DMS153 treated with DMSO at 0.1 percent for 48 hours (cell line): ENCODE data around the gene PDZRN4.
A peak's percentile ranks its signal among the peaks of the same experiment; 100 is the strongest.
"Not testable (repeated sequence)": the region's sequence is repeated elsewhere in the genome, so short reads cannot be mapped to it uniquely, and the experiment has no call there.

Experiments used
- DNase-seq: peaks from one replicate; lab custom pipeline; 2025; ENCODE audit not compliant: unreplicated experiment; lab: John Stamatoyannopoulos, UW

PDZRN4 gene

DNA sequence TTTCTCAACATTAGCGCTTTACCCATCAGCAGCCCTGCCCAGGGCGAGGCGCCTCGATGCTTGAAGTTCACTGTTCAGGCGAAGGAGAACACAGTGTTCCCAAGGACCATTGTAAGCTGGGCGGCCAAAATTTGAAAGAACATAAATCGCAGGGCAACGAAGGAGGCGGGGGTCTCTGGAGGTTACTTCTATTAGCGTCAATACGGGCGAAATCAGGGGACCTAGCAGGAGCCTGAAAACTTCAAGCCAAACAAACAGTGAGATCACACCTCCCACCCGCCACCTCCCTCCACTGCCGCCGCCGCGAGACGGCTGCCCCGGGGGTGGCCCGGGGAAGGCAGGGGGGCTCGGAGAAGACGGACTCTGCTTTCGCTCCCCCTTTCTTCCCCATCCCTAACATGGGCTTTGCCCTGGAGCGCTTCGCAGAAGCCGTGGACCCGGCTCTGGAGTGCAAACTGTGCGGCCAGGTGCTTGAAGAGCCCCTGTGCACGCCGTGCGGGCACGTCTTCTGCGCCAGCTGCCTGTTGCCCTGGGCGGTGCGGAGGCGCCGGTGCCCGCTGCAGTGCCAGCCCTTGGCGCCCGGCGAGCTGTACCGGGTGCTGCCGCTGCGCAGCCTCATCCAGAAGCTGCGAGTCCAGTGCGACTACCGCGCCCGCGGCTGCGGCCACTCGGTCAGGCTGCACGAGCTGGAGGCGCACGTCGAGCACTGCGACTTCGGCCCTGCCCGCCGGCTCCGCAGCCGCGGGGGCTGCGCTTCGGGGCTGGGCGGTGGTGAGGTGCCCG is at the start of gene PDZRN4:
TSS of gene PDZRN4 (plus strand) at position 263 of the 783 bp plus-strand sequence.
- DNase-seq: peak; percentile 21

DNA sequence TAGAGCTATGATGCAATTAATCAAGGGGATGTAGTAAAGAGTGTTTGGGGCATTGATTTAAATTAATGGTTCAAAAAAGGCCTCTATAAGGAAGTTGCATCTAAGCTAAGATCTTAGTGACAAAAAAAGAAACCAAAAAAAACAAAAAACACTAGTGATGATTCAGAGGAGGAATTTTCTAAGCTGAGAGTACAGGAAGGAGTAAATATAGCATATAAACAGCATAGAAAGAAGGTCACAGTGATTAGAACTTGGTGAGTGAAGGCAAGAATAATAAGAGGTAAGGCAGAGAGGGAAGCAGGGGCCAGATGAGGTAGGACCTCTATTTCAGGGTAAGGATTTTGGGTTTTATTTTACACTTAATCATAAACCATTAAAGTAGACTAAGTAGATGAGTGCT is 48.0 kb upstream of the PDZRN4 start:
- no peak for DNase-seq

DNA sequence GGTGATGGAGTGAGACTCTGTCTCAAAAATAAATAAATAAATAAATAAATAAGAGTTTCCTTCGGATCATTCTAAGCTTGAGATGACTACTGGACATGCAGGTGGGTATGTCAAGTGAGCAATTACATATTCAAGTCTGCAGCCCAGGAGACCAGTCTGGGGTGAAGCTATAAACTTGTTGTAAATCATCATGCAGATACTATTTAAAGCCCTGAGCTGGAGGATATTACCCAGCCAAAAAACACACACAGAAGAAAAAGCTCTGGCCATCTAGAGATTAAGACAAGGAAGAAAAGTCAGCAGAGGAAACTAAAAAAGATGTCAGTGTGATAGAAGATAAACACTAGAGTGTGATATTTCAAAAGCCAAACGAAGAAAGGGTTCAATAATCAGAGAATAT is 47.0 kb upstream of the PDZRN4 start:
- DNase-seq: no peak

DNA sequence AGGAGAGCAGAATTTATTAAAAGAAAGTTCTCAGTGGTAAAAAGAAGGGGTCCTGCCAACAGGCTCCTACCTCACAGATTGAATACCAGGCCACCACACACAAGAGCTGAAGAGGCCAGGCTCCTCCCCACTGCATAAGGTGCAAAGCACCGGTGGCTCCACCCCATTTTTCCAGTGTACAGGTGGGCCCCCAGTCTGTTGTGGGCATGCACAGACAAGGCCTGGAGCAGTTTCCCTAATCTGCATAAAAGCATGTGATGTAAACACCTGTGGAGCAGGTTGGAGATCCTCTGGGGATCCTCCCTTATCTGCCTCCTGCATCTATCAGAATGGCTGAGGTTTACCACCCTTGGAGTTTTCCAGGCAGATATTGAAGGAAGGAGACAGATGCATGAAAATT is 45.7 kb upstream of the PDZRN4 start:
- peak; percentile 9 for DNase-seq

DNA sequence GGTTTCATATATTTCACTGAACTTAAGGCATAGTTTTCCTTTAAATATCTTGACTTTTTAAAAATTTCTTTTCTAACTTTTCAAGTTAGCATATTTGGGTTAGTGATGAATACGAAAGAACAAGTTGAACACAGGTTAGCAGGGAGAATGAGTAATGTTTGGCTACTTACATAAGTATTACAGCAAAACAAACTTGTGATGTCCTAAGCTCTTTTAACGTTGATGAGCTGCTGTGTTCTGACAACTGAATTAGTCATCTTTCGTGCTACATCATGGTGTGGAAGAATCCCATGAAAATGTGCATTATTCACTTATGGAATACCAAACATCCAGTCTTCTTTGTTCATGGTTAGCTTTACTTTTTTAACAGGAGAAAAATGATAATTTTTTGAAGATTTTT is 36.3 kb upstream of the PDZRN4 start:
- no peak for DNase-seq

DNA sequence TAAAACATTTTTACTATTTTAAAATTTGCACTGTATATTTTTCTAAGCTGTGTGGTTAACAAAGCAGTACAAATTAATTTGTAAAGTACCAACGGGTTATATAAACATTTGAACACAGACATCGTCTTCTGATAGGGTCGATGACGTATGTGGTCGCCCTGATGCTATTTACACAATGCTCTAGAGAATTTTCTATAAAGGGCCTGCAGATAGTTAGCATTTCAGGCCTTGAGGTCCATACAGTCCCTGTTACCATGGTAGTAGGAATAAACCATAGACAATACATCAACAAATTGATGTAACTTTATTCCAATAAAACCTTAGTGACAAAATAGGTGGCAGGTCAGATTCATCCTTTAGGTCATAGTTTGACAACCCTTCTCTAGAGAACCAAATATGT is 25.7 kb upstream of the PDZRN4 start:
- no peak for DNase-seq

DNA sequence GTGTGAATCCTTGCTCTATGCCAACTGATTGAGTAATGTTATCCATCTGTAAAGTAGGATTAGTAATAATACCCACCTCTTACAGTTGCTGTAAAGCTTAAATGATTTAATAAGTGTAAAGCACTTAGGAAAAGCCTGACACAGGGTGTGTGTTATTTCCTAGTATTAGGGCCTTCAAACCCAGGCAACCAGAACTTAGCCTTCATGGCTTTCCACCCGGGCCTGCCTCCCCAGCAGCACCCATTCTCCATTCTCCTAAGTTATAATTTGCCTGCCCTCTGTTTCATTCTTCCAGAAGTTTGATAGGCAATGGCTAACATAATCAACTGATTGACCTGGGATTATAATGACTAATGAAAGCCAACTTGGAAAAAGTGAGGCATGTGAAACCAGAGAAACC is 20.4 kb upstream of the PDZRN4 start:
- DNase-seq: no peak

DNA sequence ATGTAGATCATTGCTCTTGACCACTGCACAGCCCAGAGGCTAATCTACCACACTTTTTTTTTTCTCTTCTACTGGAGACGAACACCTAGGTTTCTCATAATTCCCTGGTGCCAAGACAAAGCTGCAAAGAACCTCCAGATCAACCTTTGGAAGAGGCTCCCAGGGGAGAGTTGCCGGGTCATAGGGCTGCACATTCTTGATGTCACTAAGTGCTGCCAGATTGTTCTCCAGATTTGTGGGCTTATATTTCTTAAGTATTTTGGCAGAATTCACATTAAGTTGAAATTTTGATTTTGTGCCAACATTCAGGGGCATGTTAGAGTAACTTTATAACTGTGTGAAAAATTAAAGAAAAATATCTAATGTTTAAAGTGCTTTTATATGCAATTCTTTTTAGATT is 13.5 kb upstream of the PDZRN4 start:
- no peak for DNase-seq

DNA sequence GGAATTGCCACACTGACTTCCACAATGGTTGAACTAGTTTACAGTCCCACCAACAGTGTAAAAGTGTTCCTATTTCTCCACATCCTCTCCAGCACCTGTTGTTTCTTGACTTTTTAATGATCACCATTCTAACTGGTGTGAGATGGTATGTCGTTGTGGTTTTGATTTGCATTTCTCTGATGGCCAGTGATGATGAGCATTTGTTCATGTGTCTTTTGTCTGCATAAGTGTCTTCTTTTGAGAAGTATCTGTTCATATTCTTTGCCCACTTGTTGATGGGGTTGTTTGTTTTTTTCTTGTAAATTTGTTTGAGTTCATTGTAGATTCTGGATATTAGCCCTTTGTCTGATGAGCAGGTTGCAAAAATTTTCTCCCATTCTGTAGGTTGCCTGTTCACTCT is 8.6 kb upstream of the PDZRN4 start:
- DNase-seq: not testable (repeated sequence)

DNA sequence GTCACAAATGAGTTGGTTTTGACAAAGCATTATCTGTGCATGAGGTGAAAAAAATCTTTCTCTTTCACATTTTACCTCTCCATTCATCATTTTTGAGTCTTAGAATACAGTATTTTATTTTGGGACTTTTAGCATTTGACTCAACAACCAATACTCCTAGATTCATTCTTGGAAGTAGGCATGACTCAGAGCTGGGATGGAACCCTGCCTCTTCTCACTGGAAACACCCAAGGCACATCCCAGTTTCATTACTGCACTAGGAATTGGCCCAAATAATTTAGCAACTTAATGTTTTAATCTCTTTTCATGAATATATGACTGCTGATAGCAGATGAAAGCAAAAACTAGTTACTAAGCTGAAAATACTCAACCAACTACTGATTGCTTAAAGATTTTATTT is 3.3 kb upstream of the PDZRN4 start:
- no peak for DNase-seq

DNA sequence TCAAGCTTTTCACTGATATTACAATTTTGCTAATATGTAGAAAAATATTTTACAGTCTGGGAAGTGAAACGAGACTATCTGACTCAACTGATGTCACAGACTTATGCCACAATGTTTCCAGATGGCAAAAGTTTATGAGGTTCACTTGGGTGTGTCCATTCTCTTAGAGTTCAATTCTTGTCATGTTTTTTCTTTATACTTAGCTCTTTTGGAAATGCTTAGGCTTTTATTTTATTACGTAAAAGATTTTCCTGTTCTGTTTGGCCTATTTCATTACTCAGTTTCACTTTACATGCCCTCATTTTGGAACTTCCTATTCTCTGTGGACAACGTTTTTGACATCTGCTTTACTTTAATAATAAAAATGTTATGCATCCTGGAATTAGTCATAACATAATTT is 2.1 kb upstream of the PDZRN4 start:
- DNase-seq: no peak

DNA sequence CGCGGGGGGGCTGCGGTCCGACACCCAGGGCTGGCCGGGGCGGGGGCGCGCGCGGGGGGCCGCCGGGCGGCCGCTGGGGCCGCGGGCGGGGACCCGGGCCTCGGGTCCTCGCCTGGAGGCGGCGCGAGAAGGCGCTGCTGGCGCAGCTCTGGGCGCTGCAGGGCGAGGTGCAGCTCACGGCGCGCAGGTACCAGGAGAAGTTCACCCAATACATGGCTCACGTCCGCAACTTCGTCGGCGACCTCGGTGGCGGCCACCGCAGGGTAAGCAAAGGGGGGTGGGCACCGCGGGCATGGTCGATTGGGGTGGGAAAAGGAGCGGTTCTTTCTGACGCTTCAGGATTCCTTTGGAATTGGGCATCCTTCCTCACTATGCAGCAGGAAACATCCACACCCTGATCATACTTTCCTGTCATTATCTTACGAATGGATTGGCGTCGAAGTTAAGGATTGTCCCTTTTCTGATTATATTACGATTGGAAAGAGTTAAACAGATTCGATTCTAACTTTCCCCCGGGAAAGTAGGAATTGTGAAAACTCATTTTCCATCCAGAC is 798 bp downstream of the PDZRN4 start:
- no peak for DNase-seq

DNA sequence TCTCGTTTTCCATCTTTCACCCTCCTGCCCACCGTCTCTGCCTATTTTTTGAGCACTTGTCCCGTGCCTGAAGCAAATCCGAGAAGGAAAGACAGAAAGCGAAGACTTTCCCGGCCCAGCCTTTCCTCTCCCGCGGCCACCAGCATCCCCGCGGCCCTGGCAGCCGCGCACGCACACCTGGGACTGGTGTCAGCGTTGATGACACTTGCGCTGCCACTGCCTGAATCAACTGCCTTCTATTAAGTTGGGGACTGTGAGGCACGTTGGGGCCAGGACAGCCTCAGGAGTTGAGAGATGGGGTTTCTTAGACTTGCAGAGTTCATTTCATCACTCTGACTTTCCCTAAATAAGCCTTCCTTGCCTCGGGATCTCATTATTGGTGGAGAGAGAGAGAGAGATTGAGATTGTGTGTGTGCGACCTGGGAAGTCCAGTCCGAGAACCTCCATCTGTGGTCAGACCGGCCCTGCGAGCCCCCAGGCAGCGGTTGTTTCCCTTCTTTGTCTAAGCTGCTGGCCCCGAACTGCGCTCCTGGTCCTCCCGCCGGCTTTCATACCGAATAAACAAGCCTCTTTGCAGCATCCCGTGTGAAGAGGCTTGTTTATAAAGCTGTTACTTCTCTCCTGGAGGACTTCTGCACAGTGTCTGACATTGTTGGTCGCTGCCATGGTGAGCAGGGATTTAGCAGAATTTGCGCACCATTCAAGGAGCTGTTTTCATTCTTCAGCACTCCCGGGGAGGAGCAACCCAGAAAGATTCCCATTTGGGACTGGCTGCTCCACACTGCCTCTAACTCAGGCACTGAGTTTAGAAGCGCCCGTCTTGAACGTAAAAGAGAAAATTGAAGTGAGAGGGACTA is 1.5 kb downstream of the PDZRN4 start:
- no peak for DNase-seq

DNA sequence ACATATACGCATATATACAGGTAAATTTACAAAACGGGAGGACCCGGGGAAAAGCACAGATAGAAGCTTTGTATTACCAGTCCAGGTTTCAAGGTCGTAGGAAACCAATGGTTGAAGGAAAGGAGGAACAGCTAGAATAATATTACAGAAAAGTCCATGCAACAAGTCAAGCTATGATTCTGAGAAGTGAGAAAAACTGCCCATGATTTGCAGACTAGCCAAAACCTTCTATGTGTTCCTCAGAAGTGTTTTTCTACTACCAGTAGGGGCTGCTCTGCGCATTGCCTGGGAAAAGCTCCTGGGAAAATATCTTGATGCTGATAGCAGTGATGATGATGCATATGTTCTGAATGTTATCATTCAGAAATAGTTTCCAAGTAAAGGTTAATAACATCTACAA is 2.2 kb downstream of the PDZRN4 start:
- DNase-seq: peak; percentile 48

DNA sequence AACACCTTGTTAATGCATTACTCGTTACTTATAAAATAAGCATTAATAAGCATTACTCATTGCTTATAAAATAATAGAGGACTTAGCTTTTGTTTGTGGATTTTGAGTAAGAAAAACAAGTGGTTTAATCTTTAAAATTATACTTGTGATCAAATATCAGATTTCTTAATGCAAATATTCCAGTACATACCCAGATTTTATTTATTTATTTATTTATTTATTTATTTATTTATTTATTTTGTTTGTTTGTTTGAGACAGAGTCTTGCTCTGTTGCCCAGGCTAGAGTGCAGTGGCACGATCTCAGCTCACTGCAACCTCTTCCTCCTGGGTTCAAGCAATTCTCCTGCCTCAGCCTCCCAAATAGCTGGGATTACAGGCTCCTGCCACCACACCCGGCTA is 3.4 kb downstream of the PDZRN4 start:
- not testable (repeated sequence) for DNase-seq

DNA sequence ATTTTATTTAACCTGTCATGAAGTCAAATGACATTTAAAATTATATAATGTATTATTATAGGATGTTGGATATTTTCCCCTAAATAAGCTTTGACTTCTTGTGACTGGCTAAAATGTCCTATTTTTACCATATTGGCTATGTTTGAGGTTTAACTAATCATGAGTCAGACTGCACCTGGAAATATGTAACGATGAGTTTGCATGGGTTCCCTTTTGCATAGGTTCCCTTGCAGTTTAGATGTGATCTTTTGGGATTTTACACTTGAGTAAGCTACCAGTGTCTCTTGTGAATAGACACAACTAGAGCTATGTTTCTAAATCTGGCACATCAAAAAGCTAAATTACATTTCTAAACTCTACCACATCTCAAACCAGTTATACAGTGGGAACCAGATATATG is 5.2 kb downstream of the PDZRN4 start:
- no peak for DNase-seq

DNA sequence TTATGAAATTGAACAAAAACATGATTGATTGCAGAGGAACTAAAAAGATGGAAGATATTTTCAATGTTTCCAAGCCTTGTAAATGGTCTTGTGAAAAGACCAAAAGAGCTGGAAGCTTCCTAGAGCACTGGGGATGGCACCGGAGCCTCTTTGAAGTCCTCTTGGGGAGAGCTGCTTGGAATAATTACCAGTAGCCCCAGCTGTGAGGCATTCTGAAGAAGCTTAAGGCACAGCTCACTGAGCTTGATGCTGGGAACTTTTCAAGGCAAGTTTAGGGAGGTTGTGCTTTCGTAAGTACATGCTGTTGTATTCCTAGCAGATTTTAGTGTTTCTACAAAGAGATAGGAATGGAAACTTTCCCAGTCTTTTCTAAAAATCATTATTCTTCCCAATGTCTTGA is 13.9 kb downstream of the PDZRN4 start:
- no peak for DNase-seq

DNA sequence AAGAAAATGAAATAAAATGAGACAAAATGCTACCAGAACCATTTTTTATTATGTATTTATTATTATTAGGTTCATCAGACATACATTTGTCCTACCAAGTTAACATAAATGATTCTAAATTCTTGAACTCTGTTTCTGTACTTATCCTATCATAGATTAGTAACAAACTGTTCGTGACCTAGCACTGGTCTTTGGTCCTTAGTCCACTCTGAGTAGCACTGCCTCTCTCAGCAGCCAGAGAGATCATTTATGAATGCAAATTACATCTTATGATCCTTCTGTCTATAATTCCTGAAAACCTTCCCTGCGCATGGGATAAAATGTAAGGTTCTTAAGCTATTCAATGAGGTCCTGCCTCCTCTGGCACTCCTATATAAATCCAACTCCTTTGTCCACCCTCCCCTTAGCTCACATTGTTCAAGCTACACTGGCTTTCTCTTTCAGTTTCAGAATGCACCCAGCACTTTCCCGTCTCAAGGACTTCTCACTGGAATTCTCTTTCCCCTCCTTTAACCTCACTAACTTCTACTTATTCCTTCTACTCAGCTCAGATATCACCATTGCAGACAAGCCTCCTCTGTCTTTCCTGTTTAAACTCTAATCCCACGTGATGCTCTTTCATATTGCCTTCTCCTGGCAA is 17.1 kb downstream of the PDZRN4 start:
- DNase-seq: no peak

DNA sequence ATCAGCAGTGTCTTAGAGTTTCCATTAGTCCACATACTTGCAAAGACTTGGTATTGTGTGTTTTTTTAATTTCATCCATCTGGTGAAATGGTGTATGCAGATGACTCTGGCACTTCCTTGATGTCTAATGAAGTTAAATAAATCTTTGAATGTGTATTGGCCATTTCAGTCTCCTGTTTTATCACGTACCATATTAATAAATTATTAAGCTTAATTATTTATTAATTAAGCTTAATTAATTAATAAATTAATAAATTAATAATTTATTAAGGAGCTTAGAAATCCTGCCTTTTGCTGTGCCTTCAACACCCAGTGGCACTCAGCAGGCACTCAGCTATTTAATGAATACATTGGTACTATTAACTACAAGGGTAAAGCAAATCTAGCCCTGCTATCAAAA is 18.2 kb downstream of the PDZRN4 start:
- no peak for DNase-seq

DNA sequence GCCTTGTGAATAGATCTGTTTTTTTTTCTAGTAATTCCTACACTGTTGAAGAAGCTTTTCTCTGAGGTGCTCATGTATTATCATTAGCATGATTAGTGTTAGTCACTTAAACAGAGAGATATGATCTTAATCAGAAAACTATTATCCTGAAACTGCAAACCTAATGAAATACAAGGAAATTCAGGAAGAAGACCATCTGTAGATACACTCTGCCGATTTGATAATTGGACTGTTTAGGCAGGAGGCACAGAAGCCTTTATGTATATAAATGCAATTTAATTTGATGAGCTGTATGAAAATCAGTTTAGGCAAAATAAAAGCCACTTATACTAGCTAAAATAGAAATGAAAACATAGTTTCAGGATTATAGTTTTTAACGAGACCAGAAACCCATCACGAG is 23.3 kb downstream of the PDZRN4 start:
- no peak for DNase-seq

DNA sequence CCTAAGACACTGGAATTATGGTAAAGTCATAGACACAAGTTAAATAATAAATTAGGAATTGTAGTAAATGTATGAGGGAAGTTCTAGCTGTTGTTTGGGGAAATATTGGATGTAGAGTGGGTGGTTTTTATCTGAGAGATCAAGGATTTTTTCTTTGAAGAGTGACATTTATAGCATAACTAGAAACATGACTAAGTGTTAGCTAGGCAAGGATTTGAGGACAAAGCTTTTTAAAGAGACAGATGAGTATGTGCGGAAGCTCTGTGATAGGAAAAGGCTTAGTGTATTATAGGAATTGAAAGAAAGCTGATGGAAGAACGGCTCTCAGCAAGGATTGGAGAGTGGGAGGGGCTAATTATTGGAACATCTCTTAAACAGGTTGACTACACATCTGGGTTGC is 24.5 kb downstream of the PDZRN4 start:
- DNase-seq: no peak

DNA sequence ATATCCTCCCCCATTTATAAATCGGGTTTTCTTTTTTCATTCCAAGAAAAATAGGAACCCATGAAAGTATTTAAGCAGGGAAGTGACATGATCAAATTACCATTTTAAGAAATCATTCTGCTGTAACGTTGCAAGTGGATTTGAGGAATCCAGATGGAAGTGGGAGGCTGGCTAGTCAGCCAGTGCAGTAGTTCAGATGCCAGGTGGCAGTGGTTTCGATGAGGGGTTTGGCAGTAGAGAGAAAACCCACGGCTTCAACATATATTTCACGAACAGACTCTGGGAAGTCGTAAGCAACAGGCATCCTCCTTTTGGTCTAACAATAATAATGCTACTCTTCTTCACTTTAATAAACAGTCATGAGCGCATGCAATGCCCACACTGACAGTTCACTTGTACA is 25.0 kb downstream of the PDZRN4 start:
- DNase-seq: no peak
